ENCODE data around the gene CTSH.

DNA sequence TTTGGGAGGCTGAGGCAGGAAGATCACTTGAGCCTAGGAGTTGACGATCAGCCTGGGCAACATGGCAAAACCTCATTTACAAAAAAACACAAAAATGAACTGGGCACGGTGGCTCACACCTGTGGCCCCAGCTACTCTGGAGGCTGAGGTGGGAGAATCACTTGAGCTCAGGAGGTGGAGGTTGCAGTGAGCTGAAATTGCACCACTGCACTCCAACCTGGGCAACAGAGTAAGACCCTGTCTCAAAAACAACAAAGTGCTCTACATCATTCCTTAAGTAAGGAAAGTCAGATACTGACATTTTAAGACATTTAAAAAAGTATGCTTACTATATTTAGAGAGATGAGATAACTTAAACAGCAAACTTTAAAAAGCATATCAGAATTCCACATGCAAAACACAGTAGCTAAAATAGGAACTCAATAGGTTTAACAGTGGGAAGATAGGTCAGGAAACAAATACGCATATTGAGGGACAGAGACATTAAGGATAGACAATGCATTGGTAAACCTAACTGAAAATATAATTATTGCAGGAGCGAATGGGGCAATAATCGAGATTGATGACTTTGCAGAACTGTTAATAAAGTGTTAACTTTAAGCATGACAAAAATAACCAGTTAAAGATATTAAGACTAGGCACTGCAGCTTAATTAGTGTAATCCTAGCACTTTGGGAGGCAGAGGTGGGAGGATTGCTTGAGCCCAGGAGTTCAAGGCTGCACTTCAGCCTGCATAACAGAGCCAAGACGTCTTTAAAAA lies 40.1 kb downstream of the CTSH start:
- TF ChIP-seq, protein P1, sequence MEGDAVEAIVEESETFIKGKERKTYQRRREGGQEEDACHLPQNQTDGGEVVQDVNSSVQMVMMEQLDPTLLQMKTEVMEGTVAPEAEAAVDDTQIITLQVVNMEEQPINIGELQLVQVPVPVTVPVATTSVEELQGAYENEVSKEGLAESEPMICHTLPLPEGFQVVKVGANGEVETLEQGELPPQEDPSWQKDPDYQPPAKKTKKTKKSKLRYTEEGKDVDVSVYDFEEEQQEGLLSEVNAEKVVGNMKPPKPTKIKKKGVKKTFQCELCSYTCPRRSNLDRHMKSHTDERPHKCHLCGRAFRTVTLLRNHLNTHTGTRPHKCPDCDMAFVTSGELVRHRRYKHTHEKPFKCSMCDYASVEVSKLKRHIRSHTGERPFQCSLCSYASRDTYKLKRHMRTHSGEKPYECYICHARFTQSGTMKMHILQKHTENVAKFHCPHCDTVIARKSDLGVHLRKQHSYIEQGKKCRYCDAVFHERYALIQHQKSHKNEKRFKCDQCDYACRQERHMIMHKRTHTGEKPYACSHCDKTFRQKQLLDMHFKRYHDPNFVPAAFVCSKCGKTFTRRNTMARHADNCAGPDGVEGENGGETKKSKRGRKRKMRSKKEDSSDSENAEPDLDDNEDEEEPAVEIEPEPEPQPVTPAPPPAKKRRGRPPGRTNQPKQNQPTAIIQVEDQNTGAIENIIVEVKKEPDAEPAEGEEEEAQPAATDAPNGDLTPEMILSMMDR (IDR thresholded peaks at IDR 0.05), result no peak
- no peak for TF ChIP-seq POLR2A (IDR thresholded peaks at IDR 0.05)
